H1 (cell line): ENCODE results near the gene AMIGO2. TPM values are rescaled to one million over a fixed set of nuclear protein-coding genes. Genes with fewer than 3 reads are reported as not detected.

Experiments used
- FOSL1 ChIP-seq: IDR thresholded peaks from 2 replicates; pipeline ENCODE4 v1.6.1; 2011; ENCODE audit warnings: mild to moderate bottlenecking, low read depth, low read length, moderate library complexity; ENCODE audit not compliant: insufficient read depth
- GTF2F1 ChIP-seq: IDR thresholded peaks from 2 replicates; pipeline ENCODE4 v1.6.1; 2012; ENCODE audit warnings: low read depth, low read length, improper control_type of control experiment, borderline replicate concordance
- JUN ChIP-seq: IDR thresholded peaks from 2 replicates; pipeline ENCODE4 v1.6.1; 2011; ENCODE audit warnings: low read depth, mild to moderate bottlenecking, improper control_type of control experiment, low read length
- RFX5 ChIP-seq: IDR thresholded peaks from 2 replicates; pipeline ENCODE4 v1.6.1; 2011; ENCODE audit warnings: low read depth, low read length, improper control_type of control experiment, borderline replicate concordance
- RNF2 ChIP-seq: fragments of 200-900, 300-1000 bp; sonication (generic); IDR thresholded peaks from 2 replicates; pipeline ENCODE4 v1.7.1; 2016; ENCODE audit warnings: borderline replicate concordance, low read depth, mild to moderate bottlenecking, antibody characterized with exemption, low read length; ENCODE audit not compliant: poor library complexity, severe bottlenecking; ENCODE audit errors: missing control alignments
- SAP30 ChIP-seq: fragments of 300-600 bp; sonication (generic); IDR thresholded peaks from 2 replicates; pipeline ENCODE4 v1.7.1; 2012; ENCODE audit warnings: low read length, moderate library complexity, mild to moderate bottlenecking, inconsistent platforms; ENCODE audit not compliant: insufficient read depth, insufficient replicate concordance
- polyA plus RNA-seq, 7 experiments: library from polyadenylated mRNA; depleted of rRNA in 3 of 7; stranded (reverse) in 5 of 7; unstranded in 2 of 7; fragments of >200 nt in 5 of 7; fragments of 200-250 nt in 2 of 7; gene quantifications; 1 replicate in 5 of 7; 2 replicates in 1 of 7; 4 replicates in 1 of 7; pipeline versions ENCODE4 v1.2.1 to v1.2.3, GENCODE V29; 2011 to 2013; ENCODE audit warnings: missing spikeins in 2 of 7, mixed read lengths in 2 of 7
- total RNA-seq: library from RNA; stranded (reverse); fragmentation: NEBNext Ultra II Directional; extraction: Animal tissue kit (Norgen Biotek cat#: 25700); gene quantifications from 2 replicates; pipeline ENCODE4 v1.2.1, GENCODE V29; 2021

AMIGO2 gene
- total and polyA plus RNA-seq, 2 of the 8 experiments (the other 6 are each of a cell fraction or from before 2014, with no cell fraction given): 1.7 to 3.3 TPM

- no peak for TF ChIP-seq JUN
- TF ChIP-seq FOSL1: no peak
- TF ChIP-seq SAP30: no peak
- TF ChIP-seq GTF2F1: no peak
- TF ChIP-seq RNF2: no peak
- no peak for TF ChIP-seq RFX5
Measured at GRCh38 chr12:47088021-47088944, 8.5 kb upstream of the AMIGO2 start (continued).
